ENCODE data around the gene SLC22A31.

The SLC22A31 gene

GRCh38 chr16:89163297-89163696 lies 37.0 kb downstream of the SLC22A31 start:
- no peak for DNase-seq (ENCODE audit: low spot score)
- no peak for TF ChIP-seq CTCF (IDR thresholded peaks at IDR 0.05; ENCODE audit: extremely low read depth, missing control alignments)

GRCh38 chr16:89161763-89162713 lies 38.3 kb downstream of the SLC22A31 start:
- no peak for TF ChIP-seq CTCF (IDR thresholded peaks at IDR 0.05; ENCODE audit: extremely low read depth, missing control alignments)
- DNase-seq (ENCODE audit: low spot score): no peak

DNA sequence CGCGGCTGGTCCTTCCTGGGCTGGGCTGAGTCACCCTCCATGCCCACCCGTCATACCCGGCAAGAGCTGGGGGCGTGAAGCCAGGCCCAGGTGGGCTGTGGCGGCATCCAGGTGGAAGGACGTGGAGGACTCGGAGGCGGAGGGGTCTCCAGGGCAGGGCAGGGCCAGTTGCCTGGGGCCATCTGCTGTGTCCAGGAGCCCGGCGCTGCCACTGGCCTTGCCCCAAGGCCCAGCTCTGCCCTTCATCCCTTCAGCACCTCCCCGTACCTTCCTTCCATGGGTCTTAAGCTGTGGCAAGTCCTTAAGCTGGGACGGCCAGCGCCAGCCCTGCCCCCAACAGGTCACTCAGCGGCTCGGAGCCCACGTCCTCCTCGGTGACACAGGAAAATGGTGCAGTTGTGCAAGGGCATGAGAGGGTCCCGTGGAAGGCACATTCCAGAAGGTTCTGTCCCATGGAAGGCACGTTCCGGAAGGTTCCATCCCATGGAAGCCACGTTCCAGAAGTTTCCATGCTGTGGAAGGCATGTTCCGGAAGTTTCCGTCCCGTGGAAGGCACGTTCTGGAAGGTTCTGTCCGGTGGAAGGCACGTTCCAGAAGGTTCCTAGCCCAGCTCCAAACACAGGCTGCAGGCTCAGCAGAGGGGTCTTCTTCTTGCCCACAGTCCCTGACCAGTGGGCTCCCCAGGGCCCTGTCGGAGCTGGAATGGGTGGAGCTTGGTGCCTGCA lies 39.2 kb downstream of the SLC22A31 start:
- DNase-seq (ENCODE audit: low spot score): no peak
- no peak for TF ChIP-seq CTCF (IDR thresholded peaks at IDR 0.05; ENCODE audit: extremely low read depth, missing control alignments)

GRCh38 chr16:89159850-89160354 lies 40.4 kb downstream of the SLC22A31 start:
- no peak for TF ChIP-seq CTCF (IDR thresholded peaks at IDR 0.05; ENCODE audit: extremely low read depth, missing control alignments)
- no peak for DNase-seq (ENCODE audit: low spot score)

- no peak for TF ChIP-seq CTCF (IDR thresholded peaks at IDR 0.05; ENCODE audit: extremely low read depth, missing control alignments)
Observed at GRCh38 chr16:89159066-89159849, 41.1 kb downstream of the SLC22A31 start.

DNA sequence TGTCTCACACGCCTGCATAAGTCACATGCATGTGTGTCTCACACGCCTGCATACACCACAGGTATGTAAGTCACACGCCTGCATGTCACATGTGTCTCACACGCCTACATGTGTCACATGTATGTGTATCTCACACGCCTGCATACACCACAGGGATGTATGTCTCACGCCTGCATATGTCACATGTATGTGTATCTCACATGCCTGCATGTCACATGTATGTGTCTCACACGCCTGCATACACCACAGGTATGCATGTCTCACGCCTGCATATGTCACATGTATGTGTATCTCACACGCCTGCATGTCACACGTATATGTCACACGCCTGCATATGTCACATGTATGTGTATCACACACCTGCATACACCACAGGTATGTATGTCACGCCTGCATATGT lies 42.6 kb downstream of the SLC22A31 start:
- no peak for TF ChIP-seq CTCF (IDR thresholded peaks at IDR 0.05; ENCODE audit: extremely low read depth, missing control alignments)
- no peak for DNase-seq (ENCODE audit: low spot score)

More at GRCh38 chr16:89159066-89159849, 41.1 kb downstream of the SLC22A31 start:
- no peak for DNase-seq (ENCODE audit: low spot score)

All from GM20000 (cell line).